GM21528 (cell line): ENCODE measurements around the gene FRYL.
"Not testable (repeated sequence)": the region's sequence is repeated elsewhere in the genome, so short reads cannot be mapped to it uniquely, and the experiment has no call there.

Experiments used
- ATAC-seq: cut with Tn5 transposase; IDR thresholded peaks from one replicate; pipeline ENCODE4 v1.9.1; 2021; ENCODE audit warnings: mild to moderate bottlenecking, moderate library complexity; ENCODE audit not compliant: unreplicated experiment, low FRiP score

FRYL gene

DNA sequence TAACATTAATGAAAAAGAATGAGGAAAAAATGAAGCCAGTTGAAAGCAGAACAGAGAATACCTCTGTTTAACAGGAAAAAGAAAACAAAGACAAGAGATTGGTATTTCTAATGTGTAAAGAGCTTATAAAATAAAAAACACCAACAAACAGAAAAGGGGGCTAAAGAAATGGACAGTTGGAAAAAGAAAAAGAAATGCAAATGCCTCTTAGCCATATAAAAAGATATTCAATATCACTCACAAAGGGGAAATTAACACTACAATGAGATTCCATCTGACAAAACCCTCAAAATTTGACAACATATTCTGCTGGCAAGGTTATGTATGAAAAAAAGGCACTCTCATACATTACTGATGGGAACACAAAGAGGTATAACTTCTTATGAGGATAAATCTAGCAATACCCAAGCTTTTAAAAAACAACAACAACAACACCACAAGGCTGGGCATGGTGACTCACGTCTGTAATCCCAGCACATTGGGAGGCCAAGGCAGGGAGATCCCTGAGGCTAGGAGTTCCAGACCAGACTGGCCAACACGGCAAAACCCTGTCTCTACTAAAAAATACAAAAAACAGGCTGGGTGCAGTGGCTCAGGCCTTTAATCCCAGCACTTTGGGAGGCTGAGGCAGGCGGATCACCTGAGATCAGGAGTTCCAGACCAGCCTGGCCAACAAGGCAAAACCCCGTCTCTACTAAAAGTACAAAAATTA lies 75.8 kb downstream of the FRYL start:
- ATAC-seq, result no peak

DNA sequence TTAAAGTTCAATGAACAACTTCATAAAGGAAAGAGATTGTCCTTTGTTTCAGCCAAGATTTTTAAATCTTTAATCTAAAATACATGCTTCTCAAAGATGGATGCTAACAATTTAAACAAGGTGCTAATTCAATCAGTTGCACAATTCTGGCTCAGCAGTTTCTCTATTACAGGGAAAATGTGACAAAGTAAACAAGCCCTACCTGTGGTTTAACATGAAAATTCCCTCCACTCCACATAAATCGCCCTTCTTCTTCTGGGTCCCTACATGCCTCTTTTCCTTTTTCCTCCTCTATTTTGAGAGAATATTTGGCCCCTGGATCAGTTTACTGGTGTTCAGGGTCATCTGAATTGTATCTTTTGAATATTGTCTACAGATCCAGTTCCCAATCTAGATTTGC lies 80.6 kb downstream of the FRYL start:
- no peak for ATAC-seq

DNA sequence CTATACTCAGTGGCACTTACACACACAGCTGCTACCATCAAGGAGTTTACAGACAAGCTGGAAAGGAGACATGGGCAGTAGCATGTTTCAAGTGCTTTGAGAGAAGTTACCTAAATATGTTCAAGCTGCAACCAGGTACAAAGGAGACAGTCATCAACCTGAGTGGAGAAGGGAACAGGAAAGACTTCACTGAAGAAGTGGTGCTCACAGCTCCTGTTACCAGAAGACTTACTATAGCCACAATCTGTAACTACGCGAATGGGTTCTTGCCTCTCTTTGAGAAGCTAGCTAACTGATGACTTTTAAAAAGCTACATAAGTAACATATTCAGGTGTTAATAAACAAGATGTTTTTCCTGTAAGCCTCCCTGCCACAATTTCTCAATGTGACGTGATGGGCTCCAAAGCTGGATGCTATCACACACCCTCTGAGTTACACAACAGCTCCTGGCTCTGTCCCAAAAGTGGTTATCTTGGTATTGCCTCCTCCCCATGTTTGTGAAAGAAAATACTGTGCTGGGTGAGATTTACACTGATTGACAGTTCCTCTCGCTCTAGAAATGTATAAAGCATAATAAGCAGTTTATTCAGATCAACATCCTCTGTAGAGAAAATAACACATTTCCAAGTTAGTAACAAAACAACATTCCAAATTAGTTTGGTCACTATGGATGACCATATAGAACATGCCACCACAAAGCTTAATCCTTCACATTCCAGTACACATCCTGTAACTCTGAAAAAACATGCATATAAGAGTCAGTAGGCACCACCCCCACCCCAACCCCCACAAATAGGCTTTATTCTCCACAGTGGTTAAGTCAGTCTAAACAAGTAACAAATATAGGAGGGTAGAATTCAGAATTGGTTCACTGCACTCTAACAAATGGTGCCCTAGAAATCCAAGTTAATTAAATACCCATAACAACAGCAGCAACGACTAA lies 81.8 kb downstream of the FRYL start:
- no peak for ATAC-seq

DNA sequence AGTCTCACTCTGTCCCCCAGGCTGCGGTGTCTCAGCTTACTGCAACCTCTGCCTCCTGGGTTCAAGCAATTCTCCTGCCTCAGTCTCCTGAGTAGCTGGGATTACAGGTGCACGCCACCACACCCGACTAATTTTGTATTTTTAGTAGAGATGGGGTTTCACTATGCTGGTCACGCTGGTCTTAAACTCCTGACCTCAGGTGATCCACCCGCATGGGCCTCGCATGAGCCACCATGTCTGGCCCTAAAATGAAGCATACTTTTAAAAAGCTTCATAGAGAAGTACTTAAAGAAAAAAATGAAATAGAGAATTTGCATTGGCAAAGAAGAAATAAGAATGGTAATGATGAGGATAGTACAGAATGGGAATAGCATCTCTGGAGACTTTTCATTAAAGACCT lies 82.6 kb downstream of the FRYL start:
- ATAC-seq, result not testable (repeated sequence)

DNA sequence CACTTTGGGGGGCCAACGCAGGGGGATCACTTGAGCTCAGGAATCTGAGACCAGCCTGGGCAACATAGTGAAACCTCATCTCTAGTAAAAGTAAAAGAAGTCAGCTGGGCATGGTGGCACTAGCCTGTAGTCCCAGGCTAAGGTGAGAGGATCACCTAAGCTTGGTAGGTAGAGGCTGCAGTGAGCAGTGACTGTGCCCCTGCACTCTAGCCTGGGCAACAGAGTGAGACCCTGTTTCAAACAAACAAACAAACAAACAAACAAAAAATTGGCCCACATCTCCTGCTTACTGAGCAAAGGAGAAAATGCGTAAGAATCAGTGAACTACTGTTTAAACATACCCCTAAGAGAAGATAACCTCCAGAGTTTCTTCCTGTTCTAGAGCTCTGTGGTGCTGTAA lies 85.3 kb downstream of the FRYL start:
- ATAC-seq, result no peak

DNA sequence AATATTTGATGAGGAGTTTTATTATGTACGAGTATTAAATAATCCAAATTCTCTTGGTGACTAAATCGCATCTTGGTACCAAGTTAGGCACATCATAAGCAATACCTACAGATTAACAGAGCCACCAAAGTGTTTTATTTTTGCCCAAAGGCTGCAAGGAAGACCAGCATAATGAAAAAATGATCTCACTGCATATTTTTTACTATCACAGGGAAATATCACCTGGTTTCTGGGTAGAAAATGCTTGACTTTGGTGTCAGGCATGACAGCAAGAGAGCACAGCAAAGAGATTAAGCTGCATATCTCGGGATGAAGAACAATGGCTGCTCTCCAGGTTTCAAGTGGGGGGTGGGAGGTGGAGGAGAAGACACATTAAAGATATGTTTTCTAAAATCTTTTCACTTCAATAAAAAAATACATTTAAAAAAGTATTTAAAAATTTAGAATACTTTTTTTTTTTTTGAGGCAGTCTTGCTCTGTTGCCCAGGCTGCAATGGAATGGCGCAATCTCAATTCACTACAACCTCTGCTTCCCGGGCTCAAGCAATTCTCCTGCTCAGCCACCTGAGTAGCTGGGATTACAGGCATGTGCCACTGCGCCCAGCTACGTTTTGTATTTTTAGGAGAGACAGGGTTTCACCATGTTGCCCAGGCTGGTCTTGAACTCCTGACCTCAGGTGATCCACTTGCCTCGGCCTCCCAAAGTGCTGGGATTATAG lies 86.1 kb downstream of the FRYL start:
- no peak for ATAC-seq

DNA sequence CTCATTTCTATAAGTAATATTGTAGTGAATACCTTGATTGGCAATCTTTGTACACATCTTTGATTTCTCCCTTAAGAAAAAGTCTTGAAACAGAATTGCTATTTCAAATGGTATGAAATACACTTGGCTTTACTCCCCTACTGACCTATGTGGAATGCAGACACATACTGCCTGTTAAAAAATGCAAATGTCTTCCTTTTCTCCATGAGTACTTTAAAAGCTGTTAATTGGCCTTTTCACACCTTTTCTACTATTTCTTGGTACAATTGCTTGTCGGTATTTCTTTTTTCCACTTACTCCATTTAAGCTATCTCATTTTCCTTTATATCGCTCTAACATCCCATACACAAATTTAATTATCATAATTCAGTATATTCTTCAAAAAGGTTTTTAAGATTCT lies 87.2 kb downstream of the FRYL start:
- no peak for ATAC-seq

DNA sequence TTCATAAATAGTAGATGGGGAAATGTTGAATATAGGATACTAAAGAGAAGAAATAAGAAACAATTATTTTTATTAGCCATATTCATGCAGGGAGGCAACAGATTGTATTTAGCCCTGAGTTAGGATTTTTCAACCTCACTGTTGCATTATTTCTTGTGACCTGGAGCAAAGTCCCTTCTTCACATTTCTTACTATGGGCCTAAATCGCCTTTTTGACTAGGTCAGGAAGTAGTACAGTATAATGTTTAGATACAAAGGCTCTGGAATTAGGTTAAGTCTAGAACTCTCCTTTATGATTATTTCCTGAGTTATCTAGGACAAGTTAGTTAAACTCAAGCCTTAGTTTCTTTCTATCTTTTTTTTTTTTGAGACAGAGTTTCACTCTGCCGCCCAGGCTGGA lies 88.0 kb downstream of the FRYL start:
- ATAC-seq, result no peak

DNA sequence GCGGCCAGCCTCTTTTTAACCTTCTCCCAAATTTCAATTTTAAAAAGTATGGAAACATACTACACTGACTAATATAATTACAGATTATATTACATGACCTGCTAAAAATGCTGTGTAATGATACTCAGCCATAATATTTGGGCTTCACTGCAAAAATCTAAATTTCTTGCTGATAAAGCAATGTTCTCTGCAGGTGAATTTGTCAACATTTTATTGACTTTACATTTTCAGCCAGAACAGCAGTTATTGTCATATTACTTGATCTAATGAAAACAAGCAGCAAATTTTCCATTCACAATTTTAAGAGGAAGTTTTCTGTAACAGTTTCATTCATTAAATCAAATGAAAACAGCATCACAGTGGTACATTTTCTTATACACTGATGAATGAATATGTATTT lies 91.1 kb downstream of the FRYL start:
- no peak for ATAC-seq

DNA sequence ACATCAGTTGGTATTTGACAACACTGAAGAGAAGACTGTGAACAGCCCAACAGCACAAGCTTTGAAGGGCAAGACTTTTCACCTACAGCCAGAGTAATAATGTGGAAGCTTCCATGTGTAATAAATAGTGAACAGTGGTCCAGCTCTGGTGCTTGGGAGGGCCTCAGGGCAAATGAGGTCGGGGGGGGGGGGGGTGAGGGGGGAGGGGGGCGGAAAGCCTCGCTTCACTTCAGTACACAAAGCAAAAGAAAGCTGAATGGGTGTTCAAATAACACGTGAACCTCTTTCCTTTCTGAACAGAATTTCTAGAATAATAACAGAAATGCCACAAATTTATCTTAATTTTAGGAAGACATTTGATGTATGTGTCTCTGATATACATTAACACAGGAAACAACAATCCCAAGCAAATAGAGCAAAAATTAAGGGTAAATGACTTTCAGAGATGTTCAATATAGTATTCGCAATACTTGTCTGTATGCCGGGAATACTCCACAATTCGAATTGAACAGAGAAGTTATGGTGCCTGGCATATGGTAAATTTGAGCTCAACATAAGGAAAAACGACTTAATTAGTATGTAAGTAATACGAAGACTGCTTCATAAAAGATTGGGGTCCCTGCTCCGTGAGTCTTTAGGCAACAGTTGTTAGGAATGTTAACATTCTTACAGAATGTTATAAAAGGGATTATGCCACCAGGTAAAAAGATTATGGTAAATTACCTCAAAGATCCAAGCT lies 92.6 kb downstream of the FRYL start:
- no peak for ATAC-seq

DNA sequence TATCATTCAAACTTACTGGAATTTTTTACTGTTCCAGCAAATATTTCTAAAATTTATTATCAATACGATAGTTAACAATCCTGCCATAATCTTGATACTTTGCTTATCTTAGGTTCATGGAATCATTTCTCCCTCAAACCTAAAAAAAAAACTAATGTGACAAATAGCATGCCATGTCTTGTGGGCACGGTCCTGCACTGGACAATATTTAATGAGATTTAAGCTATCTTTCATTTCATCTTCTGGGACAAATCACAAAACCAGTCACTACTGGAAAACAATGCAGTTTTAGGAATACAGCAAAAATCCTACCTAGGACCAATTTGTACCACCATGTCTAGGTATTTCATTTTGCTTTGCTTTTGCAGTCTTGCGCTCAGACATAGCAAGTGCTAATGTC lies 93.7 kb downstream of the FRYL start:
- no peak for ATAC-seq

DNA sequence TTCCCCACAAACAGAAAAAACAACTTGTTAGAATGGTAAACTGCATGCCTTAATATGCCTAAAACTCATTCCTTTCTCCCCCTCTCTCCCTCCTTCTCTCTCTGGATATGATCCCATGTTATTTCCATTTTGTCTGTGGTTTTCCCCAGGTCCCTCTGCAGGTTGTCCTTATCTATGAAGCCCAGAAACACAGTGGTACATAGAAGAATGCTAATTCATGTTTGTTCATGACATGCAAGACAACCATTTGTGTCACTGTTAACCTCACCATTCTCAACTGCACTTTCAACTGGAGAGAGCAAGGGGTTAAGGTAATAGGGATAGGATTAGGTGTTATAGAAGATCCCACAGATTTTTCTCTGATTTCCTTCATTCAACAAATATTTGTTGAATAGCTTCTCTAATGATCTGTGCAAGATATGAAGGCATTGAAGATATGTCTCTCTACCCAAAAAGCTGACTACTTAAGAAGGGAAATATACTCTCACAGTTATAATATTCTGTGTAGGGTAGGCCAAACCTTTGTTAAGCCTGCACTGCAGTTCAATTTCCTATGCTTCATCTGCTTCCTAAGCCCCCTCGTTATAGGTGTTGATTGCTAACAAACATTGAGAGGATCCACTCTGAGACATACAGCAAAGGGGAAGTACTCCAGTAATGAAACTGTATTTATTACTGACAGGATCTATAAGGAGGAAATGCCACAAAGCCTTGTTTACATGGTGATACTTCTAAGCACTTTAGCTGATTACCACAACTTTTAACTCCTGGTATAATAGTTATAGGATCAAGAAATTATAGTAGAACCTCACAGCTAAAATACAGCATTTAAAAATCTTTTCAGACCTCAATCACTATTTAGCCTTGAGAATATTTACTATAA lies 96.1 kb downstream of the FRYL start:
- ATAC-seq, result peak; percentile 88

DNA sequence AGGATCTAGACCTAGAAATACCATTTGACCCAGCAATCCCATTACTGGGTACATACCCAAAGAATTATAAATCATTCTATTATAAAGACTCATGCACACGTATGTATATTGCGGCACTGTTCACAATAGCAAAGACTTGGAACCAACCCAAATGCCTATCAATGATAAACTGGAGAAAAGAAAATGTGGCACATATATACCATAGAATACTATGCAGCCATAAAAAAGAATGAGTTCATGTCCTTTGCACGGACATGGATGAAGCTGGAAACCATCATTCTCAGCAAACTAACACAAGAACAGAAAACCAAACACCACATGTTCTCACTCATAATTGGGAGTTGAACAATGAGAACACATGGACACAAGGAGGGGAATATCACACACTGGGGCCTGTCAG lies 97.2 kb downstream of the FRYL start:
- ATAC-seq, result not testable (repeated sequence)

DNA sequence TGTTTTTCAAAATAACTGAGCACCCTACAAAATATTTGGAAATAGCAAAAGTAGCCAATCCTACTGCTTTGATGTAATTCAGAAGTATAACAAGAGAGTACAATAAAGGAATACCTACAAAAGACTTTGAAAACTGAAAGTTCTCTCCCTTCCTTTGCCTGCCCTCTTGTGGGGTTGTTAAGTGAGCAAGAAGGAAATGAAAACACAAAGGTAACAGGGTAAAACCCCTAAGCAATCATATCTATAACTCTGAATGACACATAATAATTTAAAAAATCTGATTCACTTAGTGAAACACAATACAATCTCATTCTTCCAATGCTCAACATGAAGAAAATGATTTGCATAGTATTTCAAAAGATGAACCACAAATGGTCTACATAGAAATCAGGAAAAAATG lies 98.2 kb downstream of the FRYL start:
- no peak for ATAC-seq

DNA sequence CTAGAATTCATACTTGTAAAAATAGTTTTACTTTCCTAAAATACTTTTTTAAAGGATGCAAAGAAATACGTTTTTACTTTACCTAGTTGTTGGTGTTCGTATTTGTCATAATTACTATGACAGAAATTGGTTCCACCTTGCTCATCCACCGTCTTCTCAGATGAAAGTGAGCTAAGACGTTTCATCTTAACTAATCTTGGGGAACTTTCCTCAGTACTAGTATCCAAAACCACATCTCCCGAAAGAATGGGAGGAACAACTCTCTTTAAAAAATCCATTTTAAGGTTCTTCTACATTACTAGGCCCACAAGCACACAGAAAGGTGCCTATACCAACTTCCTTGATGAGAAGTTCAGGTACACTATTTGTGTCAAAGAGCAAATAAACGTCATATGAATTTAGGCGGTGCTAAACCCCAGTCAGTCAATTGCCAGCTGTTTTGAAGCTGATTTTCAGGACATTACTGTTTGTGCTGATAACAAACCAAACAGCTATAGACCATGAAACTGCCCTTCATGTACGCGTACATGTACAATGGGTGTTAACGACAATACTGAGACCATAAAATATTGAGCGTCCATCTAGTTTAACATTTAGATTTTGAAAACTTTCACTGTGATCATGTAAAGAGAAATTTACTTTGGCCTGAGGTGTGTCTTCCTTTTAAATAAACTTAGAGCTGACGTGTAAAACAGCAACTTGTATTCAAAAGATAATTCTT lies 99.1 kb downstream of the FRYL start:
- no peak for ATAC-seq

DNA sequence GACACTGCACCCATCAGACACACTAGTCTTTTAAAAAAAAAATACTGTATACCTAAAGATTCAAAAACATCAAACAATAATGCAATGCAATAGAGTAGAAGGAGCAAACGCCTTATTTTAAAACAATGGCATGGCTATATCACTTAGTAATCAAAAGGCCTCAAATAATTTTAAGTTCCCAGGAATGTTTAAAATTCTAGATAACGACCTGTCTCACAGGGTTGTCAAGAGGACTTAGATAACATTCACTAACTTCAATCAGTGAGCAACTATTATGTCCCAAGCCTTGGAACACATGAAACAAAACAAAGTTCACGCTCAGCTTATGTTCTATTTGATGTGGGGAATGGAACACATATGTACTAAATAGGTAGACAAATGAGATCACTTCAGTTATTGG lies 106.5 kb downstream of the FRYL start:
- no peak for ATAC-seq

DNA sequence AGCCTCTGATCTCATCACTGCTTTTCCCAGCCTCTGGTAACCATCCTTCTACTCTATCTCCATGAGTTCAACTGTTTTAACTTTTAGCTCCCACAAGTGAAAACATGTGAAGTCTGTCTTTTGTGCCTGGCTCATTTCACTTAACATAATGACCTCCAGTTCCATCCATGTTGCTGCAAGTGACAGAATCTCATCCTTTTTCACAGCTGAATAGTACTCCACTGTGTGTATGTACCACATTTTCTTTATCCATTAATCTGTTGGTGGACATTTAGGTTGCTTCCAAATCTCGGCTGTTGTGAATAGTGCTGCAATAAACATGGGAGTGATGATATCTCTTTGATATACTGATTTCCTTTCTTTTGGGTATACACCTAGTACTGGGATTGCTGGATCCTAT lies 109.5 kb downstream of the FRYL start:
- ATAC-seq, result no peak

DNA sequence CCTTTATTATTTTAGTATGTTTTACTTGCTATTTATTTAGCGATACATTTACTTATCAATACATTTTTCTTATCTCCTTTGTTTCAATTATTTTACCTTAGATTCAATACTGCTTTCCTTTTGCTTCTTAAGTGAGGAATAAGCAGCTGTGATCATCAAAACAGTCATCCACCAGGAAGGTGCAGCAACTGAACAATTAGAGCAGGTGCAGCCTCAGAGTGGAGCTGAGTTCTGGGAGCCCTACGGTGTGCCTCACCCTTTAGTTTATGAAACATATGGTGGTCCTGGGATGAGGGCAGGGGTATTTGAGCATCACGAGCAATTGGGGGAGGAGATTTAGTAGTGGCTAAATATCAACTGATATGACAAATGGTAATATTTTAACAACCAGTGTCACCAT lies 111.0 kb downstream of the FRYL start:
- ATAC-seq, result no peak
